Measurements from ENCODE around the gene AKT1. TPM values are rescaled to one million over a fixed set of nuclear protein-coding genes. Genes with fewer than 3 reads are reported as not detected.

The AKT1 gene
- total RNA-seq, 1 donor from 2014 or later, result 133 TPM

- intact Hi-C loops (cut with micrococcal nuclease), result loop anchor here (1.0 to 2.0 kb wide), 5 partner anchors 27 to 77 kb away; partner anchors contain the start of gene ADSS1
These were observed 4.6 kb upstream of the AKT1 start for GRCh38 chr14:104800015-104800770.

GRCh38 chr14:104799244-104800014, 3.9 kb upstream of the AKT1 start:
- intact Hi-C loops (cut with micrococcal nuclease), result loop anchor here (1.0 to 2.0 kb wide), 5 partner anchors 28 to 77 kb away; partner anchors contain the start of gene ADSS1

GRCh38 chr14:104798300-104799243, 3.0 kb upstream of the AKT1 start:
- intact Hi-C loops (cut with micrococcal nuclease), result no loop called here

GRCh38 chr14:104797115-104798044, 1.8 kb upstream of the AKT1 start:
- intact Hi-C loops (cut with micrococcal nuclease), result no loop called here

- intact Hi-C loops (cut with micrococcal nuclease), result no loop called here
These were observed 1.1 kb upstream of the AKT1 start for GRCh38 chr14:104796687-104797081.

- intact Hi-C loops (cut with micrococcal nuclease), result loop anchor here (1.0 to 2.0 kb wide), 2 partner anchors 44 to 69 kb away; partner anchors contain the start of gene CEP170B
These were observed 486 bp upstream of the AKT1 start for GRCh38 chr14:104795781-104796686.

- intact Hi-C loops (cut with micrococcal nuclease), result loop anchor here (2.0 kb wide), 1 partner anchor 70 kb away; the partner anchor contains the start of gene CEP170B
These were observed 936 bp downstream of the AKT1 start for GRCh38 chr14:104794631-104794992.

GRCh38 chr14:104794099-104794498, 1.4 kb downstream of the AKT1 start:
- intact Hi-C loops (cut with micrococcal nuclease), result loop anchor here (2.0 kb wide), 1 partner anchor 71 kb away; the partner anchor contains the start of gene CEP170B

- intact Hi-C loops (cut with micrococcal nuclease), result no loop called here
These were observed 1.9 kb downstream of the AKT1 start for GRCh38 chr14:104793703-104793959.

- intact Hi-C loops (cut with micrococcal nuclease), result no loop called here
These were observed 2.4 kb downstream of the AKT1 start for GRCh38 chr14:104792945-104793702.

GRCh38 chr14:104792101-104792884, 3.3 kb downstream of the AKT1 start:
- intact Hi-C loops (cut with micrococcal nuclease), result no loop called here

GRCh38 chr14:104791425-104791824, 4.1 kb downstream of the AKT1 start:
- intact Hi-C loops (cut with micrococcal nuclease), result no loop called here

GRCh38 chr14:104789752-104790743, 5.5 kb downstream of the AKT1 start:
- intact Hi-C loops (cut with micrococcal nuclease), result no loop called here

GRCh38 chr14:104788873-104789663, 6.5 kb downstream of the AKT1 start:
- intact Hi-C loops (cut with micrococcal nuclease), result no loop called here

GRCh38 chr14:104788161-104788818, 7.3 kb downstream of the AKT1 start:
- intact Hi-C loops (cut with micrococcal nuclease), result no loop called here

All from T-helper 1 cell treated with Interleukin-12 subunit alpha and Interleukin-12 subunit beta and Interleukin-4 antibody, amounts not matched to agents 30 ng/mL and 1 ng/mL, for 36 hours (primary cell).